Esophagus muscularis mucosa (tissue), 4 donors: ENCODE data around the gene SLC44A4. TPM values are rescaled to one million over a fixed set of nuclear protein-coding genes. Genes with fewer than 3 reads are reported as not detected.

Source experiments
- DNase-seq: peaks from one replicate; pipeline ENCODE4 v3.0.0-alpha.2; 2017; ENCODE audit errors: extremely low spot score
- H3K27ac ChIP-seq, 4 donors: fragments of 200-600 bp; sonication (generic); replicated peaks in 1 of 4; 1 replicate in 3 of 4; 2 replicates in 1 of 4; pipeline ENCODE4 v1.5.1; 2016 to 2019; ENCODE audit warnings: mild to moderate bottlenecking in 1 of 4
- H3K27me3 ChIP-seq, 4 donors: fragments of 200-600 bp; sonication (generic); one replicate each; pipeline versions ENCODE4 v1.5.1 to v1.6.0; 2016 to 2019
- H3K36me3 ChIP-seq, 4 donors: fragments of 200-600 bp; sonication (generic); one replicate each; pipeline ENCODE4 v1.5.1; 2016 to 2019
- H3K4me1 ChIP-seq, 4 donors: fragments of 200-600 bp; sonication (generic); one replicate each; pipeline ENCODE4 v1.5.1; 2016 to 2019
- H3K4me3 ChIP-seq, 4 donors: fragments of 200-600 bp; sonication (generic); 1 replicate in 2 of 4; 2 replicates in 2 of 4; pipeline ENCODE4 v1.5.1; 2016 to 2019; ENCODE audit warnings: mild to moderate bottlenecking in 4 of 4, moderate library complexity in 1 of 4
- H3K9me3 ChIP-seq, 4 donors: fragments of 200-600 bp; sonication (generic); 1 replicate in 3 of 4; 2 replicates in 1 of 4; pipeline ENCODE4 v1.5.1; 2016 to 2019
- EP300 ChIP-seq: sonication (generic); formaldehyde crosslinking; IDR thresholded peaks from one replicate; pipeline ENCODE4 v1.6.1; 2017; ENCODE audit warnings: antibody characterized with exemption
- POLR2A ChIP-seq: fragments of 450-650 bp; IDR thresholded peaks from one replicate; pipeline ENCODE4 v1.6.1; 2017; ENCODE audit warnings: antibody characterized with exemption, moderate library complexity, mild to moderate bottlenecking, low read depth
- POLR2AphosphoS5 ChIP-seq, 2 donors: sonication (generic); formaldehyde crosslinking; IDR thresholded peaks; one replicate each; pipeline ENCODE4 v1.6.1; 2017; ENCODE audit warnings: antibody characterized with exemption in 2 of 2
- WGBS: methylation state at CpG from one replicate; pipeline ENCODE4 v1.1.5; 2018; 5-methylcytosine and 5-hydroxymethylcytosine counted together
- intact Hi-C: fragments of 100-400 bp; cut with DNase I; formaldehyde crosslinking; loops from one replicate; pipeline ENCODE4 v1.15.1; 2023
- total RNA-seq, 4 donors: library from RNA; depleted of rRNA; stranded (reverse); fragments of >200 nt; gene quantifications; one replicate each; pipeline versions ENCODE4 v1.1.0 to v1.2.1, GENCODE V29; 2016
- TF ChIP-seq, protein P1 (sequence below), 3 experiments: fragments of 200-600 bp in 2 of 3; fragments of 450-650 bp in 1 of 3; sonication (generic) in 2 of 3; IDR thresholded peaks; one replicate each; pipeline ENCODE4 v1.5.1; 2017 to 2019; ENCODE audit warnings: antibody characterized with exemption in 3 of 3, mild to moderate bottlenecking in 2 of 3, moderate library complexity in 1 of 3

The SLC44A4 gene
- total RNA-seq, 4 donors from 2014 or later, result 0.19 to 0.80 TPM; not detected in 2

DNA sequence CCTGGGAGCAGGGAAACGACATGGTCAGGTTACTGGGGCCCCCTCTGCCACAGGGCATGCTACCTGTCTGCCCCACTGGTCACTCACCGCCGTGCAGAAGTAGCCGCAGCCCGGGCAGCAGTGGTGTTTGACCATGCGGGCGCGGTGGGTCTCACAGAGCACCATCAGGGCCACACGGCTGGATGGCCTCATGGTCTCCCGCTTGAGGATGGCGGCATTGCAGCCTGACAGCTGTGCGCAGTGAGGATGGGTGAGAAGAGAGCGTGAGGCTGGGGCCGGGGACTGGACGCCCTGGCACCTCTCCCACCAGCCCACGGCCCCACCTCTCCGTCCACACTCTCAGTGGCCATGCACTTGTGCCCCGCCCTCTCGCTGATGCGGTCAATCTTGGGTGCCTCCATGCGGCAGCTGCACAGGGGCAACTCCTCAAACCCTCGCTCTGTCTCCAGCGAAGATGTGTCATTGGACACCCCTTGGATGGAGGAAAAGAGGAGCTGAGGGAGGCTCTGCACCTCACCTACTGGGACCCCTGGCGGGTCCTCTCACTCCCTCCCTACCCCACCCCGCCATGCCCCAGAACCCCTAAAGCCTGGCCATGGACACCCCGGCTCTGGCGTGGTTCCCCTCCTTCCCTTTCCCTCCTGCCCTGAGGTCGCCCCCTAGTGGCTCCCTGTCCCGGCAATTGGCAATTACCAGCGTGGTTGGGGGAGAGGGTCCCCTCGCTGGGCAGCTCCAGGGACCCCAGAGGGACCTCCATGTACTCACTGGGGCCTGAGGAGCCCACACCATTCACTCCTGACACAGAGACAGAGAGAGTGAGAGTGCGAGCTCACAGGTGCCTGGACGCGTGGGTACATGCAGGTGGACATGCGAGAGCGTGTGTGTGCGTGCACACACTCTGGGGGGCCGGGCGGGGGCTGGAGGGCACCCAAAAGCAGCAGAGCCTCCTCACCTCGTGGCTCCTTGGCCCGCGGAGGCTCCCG, 9.8 kb upstream of the SLC44A4 start:
- Histone ChIP-seq H3K36me3 (peaks cover 54 to 100% (median 94%) of the 10 kb centered on the region in 4 donors), H3K9me3 (no peaks in the 10 kb centered on the region), H3K27me3 (no peaks in the 10 kb centered on the region), H3K4me3 (no peak overlapping the region), H3K4me1 (no peaks in the 10 kb centered on the region), H3K27ac (no peak overlapping the region)
- TF ChIP-seq, protein P1, sequence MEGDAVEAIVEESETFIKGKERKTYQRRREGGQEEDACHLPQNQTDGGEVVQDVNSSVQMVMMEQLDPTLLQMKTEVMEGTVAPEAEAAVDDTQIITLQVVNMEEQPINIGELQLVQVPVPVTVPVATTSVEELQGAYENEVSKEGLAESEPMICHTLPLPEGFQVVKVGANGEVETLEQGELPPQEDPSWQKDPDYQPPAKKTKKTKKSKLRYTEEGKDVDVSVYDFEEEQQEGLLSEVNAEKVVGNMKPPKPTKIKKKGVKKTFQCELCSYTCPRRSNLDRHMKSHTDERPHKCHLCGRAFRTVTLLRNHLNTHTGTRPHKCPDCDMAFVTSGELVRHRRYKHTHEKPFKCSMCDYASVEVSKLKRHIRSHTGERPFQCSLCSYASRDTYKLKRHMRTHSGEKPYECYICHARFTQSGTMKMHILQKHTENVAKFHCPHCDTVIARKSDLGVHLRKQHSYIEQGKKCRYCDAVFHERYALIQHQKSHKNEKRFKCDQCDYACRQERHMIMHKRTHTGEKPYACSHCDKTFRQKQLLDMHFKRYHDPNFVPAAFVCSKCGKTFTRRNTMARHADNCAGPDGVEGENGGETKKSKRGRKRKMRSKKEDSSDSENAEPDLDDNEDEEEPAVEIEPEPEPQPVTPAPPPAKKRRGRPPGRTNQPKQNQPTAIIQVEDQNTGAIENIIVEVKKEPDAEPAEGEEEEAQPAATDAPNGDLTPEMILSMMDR (IDR thresholded peaks at IDR 0.05), result peak in 2 of 3 experiments; percentile 38 to 76
- TF ChIP-seq POLR2AphosphoS5 (IDR thresholded peaks at IDR 0.05), result no peak
- DNase-seq, result no peak
- intact Hi-C loops, result no loop called here
- WGBS, result 84% methylated on average over 41 of the region's 43 CpGs

DNA sequence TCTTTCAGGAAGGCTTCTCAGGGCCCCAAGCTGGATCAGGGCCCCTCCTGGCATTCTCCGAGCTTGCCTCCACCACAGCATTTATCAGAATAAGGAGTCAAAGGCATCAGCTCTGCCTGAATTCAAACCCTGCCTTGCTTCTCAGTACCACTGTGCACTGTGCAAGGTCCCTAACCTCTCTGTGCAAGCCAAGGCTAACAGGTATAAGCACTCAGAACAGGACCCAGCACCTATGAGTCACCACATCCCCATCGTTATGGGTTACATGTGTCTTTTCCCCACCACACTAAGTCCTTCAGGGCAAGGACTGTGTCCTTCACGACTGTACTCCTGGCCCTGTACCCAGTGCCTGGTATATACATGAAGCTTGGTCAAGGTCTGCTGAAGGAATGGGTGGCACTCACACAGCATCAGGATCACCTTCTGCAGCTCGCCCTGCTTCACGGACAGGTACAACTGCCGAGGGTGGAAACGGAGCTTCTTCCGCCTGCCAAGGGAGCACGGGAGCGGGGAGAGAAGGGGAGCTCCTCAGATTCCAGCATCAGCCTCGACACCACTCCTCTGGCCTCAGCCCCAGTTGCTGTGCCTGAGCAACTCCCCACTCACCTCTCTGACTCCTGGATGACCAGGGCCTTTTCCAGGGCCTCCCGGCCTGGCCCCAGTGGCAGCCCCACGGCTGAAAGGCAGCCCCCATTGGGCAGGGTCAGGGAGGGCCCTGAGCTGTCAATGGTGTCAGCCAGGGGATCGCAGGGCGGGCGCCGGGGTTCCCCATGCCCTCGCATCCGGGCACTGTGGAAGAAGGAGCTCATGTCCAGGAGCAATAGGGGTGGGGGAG, 8.6 kb upstream of the SLC44A4 start:
- no peaks in the 10 kb centered on the region for H3K4me1 ChIP-seq
- H3K27ac ChIP-seq, result no peak overlapping the region
- DNase-seq, result no peak
- no peak overlapping the region for H3K4me3 ChIP-seq
- peaks cover 54 to 100% (median 95%) of the 10 kb centered on the region in 4 donors for H3K36me3 ChIP-seq
- WGBS, result 86% methylated on average over 14 of the region's 19 CpGs
- intact Hi-C loops, result no loop called here
- H3K9me3 ChIP-seq, result no peaks in the 10 kb centered on the region
- no peaks in the 10 kb centered on the region for H3K27me3 ChIP-seq
- TF ChIP-seq, protein P1 (IDR thresholded peaks at IDR 0.05), result no peak
- TF ChIP-seq POLR2A, result no peak
- no peak for TF ChIP-seq POLR2AphosphoS5 (IDR thresholded peaks at IDR 0.05)
- no peak for TF ChIP-seq EP300

GRCh38 chr6:31886541-31886991, 7.8 kb upstream of the SLC44A4 start:
- H3K4me1 ChIP-seq, result no peaks in the 10 kb centered on the region
- whole genome bisulfite sequencing, result 89% methylated on average over 9 of the region's 18 CpGs
- no peak for TF ChIP-seq EP300
- TF ChIP-seq POLR2A, result no peak
- TF ChIP-seq POLR2AphosphoS5 (IDR thresholded peaks at IDR 0.05), result no peak
- TF ChIP-seq, protein P1 (IDR thresholded peaks at IDR 0.05), result no peak
- no peaks in the 10 kb centered on the region for H3K27me3 ChIP-seq
- DNase-seq, result no peak
- no peak overlapping the region for H3K27ac ChIP-seq
- H3K4me3 ChIP-seq, result no peak overlapping the region
- peaks cover 56 to 100% (median 95%) of the 10 kb centered on the region in 4 donors for H3K36me3 ChIP-seq
- no peaks in the 10 kb centered on the region for H3K9me3 ChIP-seq
- intact Hi-C loops, result no loop called here

- no peak overlapping the region for H3K27ac ChIP-seq
- DNase-seq, result no peak
- H3K4me3 ChIP-seq, result no peak overlapping the region
- no peaks in the 10 kb centered on the region for H3K4me1 ChIP-seq
- H3K36me3 ChIP-seq, result peaks cover 72 to 100% (median 100%) of the 10 kb centered on the region in 4 donors
- WGBS, result 92% methylated on average over 11 of the region's 22 CpGs
- H3K27me3 ChIP-seq, result no peaks in the 10 kb centered on the region
- TF ChIP-seq, protein P1 (IDR thresholded peaks at IDR 0.05), result no peak
- TF ChIP-seq POLR2A (no peak), EP300 (no peak), POLR2AphosphoS5 (IDR thresholded peaks at IDR 0.05) (no peak)
- intact Hi-C loops, result no loop called here
- no peaks in the 10 kb centered on the region for H3K9me3 ChIP-seq
These were observed 5.8 kb upstream of the SLC44A4 start for GRCh38 chr6:31884528-31885035.
